Brain microvascular endothelial cell (primary cell): ENCODE measurements around the gene PSMG3.

Experiments
- DNase-seq: peaks from one replicate; pipeline ENCODE4 v3.0.0-alpha.2; 2020
- H3K27ac ChIP-seq: fragments of 250-450 bp; sonication (Bioruptor Pico); 2 replicates; pipeline ENCODE4 v1.5.1; 2020; ENCODE audit warnings: mild to moderate bottlenecking, moderate library complexity
- H3K27me3 ChIP-seq: fragments of 250-450 bp; sonication (Bioruptor Pico); replicated peaks from 2 replicates; pipeline ENCODE4 v1.5.1; 2020; ENCODE audit warnings: mild to moderate bottlenecking
- H3K36me3 ChIP-seq: fragments of 250-450 bp; sonication (Bioruptor Pico); replicated peaks from 2 replicates; pipeline ENCODE4 v1.5.1; 2020; ENCODE audit warnings: mild to moderate bottlenecking
- H3K4me3 ChIP-seq: 2 replicates; pipeline ENCODE4 v1.5.1; 2011; ENCODE audit warnings: low read depth, mild to moderate bottlenecking, control low read depth, low read length, moderate library complexity
- in situ Hi-C: cut with HindIII; loops from 2 replicates; pipeline ENCODE4 v1.10.0; 2017; ENCODE audit warnings: low sequenced_read_pairs, low pct_ligation_motif_present
- TF ChIP-seq, protein P1 (sequence below): IDR thresholded peaks from 2 replicates; pipeline ENCODE4 v1.5.1; 2011; ENCODE audit warnings: low read depth, mild to moderate bottlenecking, moderate library complexity, low read length, control low read depth, inconsistent platforms; ENCODE audit errors: missing control alignments

The PSMG3 gene

DNA sequence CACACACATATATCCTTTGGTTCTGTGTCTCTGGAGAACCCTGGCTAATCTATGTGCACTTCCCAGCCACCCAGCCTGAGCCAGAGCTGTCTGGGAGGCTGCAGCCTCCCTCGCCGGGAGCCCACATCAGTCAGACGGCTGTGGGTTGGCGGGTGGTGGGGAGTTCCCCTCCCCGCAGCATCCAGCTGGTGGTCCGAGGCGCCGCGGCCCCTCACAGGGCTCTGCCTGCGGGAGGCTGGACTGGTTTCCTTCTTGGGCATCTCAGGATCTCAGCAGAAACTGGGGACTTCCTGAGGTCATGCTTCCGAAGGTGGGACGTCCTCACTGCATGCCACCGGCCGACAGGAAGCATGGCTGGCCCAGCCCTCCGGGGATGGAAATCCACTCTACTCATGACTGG lies 22.0 kb upstream of the PSMG3 start:
- no peaks in the 10 kb centered on the region for H3K36me3 ChIP-seq
- no peak for DNase-seq
- H3K4me3 ChIP-seq, result no peak overlapping the region
- in situ Hi-C loops, result no loop called here
- H3K27ac ChIP-seq, result no peak overlapping the region
- H3K27me3 ChIP-seq, result peaks cover 27% of the 10 kb centered on the region
- TF ChIP-seq, protein P1, sequence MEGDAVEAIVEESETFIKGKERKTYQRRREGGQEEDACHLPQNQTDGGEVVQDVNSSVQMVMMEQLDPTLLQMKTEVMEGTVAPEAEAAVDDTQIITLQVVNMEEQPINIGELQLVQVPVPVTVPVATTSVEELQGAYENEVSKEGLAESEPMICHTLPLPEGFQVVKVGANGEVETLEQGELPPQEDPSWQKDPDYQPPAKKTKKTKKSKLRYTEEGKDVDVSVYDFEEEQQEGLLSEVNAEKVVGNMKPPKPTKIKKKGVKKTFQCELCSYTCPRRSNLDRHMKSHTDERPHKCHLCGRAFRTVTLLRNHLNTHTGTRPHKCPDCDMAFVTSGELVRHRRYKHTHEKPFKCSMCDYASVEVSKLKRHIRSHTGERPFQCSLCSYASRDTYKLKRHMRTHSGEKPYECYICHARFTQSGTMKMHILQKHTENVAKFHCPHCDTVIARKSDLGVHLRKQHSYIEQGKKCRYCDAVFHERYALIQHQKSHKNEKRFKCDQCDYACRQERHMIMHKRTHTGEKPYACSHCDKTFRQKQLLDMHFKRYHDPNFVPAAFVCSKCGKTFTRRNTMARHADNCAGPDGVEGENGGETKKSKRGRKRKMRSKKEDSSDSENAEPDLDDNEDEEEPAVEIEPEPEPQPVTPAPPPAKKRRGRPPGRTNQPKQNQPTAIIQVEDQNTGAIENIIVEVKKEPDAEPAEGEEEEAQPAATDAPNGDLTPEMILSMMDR, result no peak

DNA sequence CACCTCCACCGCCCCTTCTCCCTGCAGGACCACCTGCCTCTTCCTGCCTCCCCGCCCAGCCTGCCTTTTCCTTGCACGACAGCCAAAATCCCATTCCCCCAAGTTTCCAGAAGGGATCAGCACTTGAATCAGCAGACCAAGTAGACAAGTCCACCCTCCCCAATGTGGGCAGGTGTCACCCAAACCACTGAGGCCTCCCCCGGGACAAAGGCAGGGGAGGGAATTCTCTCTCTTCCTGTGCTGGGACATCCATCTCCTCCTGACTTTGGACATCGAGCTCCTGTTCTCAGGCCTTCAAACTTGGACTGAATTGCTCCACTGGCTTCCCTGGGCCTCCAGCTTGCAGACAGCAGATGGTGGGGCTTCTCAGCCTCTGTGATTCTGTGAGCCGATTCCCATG lies 21.6 kb upstream of the PSMG3 start:
- Histone ChIP-seq H3K4me3 (no peak overlapping the region), H3K27ac (no peak overlapping the region), H3K27me3 (peaks cover 30% of the 10 kb centered on the region), H3K36me3 (no peaks in the 10 kb centered on the region)
- TF ChIP-seq, protein P1, result no peak
- in situ Hi-C loops, result no loop called here
- no peak for DNase-seq

DNA sequence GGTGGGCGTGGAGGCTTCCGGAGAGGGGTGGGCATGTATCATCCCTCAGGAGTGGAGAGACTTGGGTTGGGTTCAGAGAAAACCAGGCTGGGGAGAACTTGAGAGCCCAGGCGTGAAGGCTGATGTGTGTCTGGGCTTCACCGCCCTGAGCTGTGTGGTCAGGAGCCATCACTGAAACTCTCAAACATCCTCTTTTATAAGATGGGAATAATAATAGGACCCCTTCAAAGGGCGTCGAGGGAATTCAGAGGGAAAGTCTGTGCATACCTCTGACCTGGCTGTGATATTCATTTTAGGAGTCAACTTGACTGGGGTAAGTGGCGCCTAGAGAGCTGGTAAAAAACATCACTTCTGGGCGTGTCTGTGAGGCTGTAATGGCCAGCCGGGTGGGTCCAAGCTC lies 21.1 kb upstream of the PSMG3 start:
- Histone ChIP-seq H3K27ac (no peak overlapping the region), H3K36me3 (no peaks in the 10 kb centered on the region), H3K4me3 (no peak overlapping the region), H3K27me3 (peaks cover 33% of the 10 kb centered on the region)
- TF ChIP-seq, protein P1, result no peak
- in situ Hi-C loops, result no loop called here
- no peak for DNase-seq

DNA sequence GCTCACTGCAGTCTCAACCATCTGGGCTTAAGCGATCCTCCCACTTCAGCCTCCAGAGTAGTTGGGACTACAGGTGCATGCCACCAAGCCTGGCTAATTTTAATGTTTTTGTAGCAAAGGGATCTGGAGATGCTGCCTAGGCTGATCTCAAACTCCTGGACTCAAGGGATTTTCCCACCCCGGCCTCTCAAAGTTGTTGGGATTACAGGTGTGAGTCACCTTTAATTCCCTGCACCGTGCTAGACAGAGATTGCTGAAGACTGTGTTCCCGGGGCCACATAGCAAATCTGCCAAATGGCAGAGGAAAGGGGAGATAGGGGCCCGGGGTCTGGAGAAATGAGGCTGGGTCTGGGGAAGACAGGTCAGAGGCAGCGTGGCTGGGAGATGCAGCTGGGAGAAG lies 20.6 kb upstream of the PSMG3 start:
- no peak overlapping the region for H3K4me3 ChIP-seq
- H3K27me3 ChIP-seq, result peaks cover 37% of the 10 kb centered on the region
- in situ Hi-C loops, result no loop called here
- TF ChIP-seq, protein P1, result no peak
- no peak for DNase-seq
- no peaks in the 10 kb centered on the region for H3K36me3 ChIP-seq
- no peak overlapping the region for H3K27ac ChIP-seq

DNA sequence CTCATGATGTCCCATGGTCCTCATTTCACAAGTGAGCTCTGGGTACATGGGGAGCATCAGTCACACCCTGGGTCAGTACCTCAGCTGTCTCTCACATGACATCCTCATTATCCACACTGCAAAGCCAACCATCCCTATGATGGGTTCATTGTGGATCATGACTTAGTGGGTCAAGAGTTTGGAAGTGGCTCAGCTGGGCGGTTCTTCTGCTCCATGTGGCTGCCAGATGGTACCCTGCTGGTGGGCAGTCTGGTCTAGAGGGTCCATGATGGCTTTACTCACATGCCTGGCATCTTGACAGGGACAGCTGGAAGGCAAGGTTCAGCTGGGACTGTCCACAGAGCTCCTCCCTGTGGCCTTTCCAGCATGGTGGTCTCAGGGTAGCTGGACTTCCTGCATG lies 19.1 kb upstream of the PSMG3 start:
- TF ChIP-seq, protein P1, result no peak
- Histone ChIP-seq H3K36me3 (no peaks in the 10 kb centered on the region), H3K27ac (no peak overlapping the region), H3K27me3 (peaks cover 42% of the 10 kb centered on the region), H3K4me3 (no peak overlapping the region)
- no peak for DNase-seq
- in situ Hi-C loops, result no loop called here

DNA sequence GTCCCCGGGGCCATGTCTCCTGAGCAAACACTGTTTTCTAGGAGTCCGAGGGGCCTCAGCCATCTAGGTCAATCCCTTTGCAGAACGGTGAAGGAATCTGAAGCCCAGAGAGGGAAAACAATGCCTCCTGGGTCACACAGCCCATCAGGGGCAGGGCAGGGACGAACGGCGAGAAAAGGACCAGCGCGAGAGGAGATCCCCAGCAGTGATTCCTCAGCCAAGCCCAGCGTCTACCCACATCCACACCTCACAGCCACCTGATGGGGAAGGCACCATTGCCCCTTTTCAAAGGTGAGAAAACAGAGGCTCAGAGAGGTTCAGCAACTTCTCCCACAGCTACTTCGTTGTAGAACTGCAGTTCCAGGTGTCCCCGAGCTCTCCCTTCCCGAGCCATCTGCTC lies 17.9 kb upstream of the PSMG3 start:
- H3K4me3 ChIP-seq, result no peak overlapping the region
- H3K36me3 ChIP-seq, result no peaks in the 10 kb centered on the region
- DNase-seq, result no peak
- peaks cover 39% of the 10 kb centered on the region for H3K27me3 ChIP-seq
- in situ Hi-C loops, result no loop called here
- H3K27ac ChIP-seq, result no peak overlapping the region
- TF ChIP-seq, protein P1, result no peak
